SK-N-SH treated with all-trans-retinoic acid at 6 μM for 48 hours (cell line): Measurements from ENCODE around the gene ZNF682.
"Not testable (repeated sequence)": the region's sequence is repeated elsewhere in the genome, so short reads cannot be mapped to it uniquely, and the experiment has no call there.

Source experiments
- ATAC-seq: fragments of 200-7000 bp; cut with Tn5 transposase; 3 replicates; pipeline ENCODE4 v1.9.1; 2020; ENCODE audit warnings: mild to moderate bottlenecking, moderate library complexity
- ARNTL ChIP-seq: fragments of 450-650 bp; formaldehyde crosslinking; IDR thresholded peaks from 2 replicates; pipeline ENCODE4 v1.5.0; 2020; ENCODE audit warnings: low read depth, mild to moderate bottlenecking, moderate library complexity, borderline replicate concordance
- BACH2 ChIP-seq: fragments of 250-450 bp; sonication (Bioruptor Pico); IDR thresholded peaks from 2 replicates; pipeline ENCODE4 v1.9.0; 2021; ENCODE audit warnings: mild to moderate bottlenecking, borderline replicate concordance
- CREB5 ChIP-seq: fragments of 250-450 bp; sonication (Bioruptor Pico); IDR thresholded peaks from 2 replicates; pipeline ENCODE4 v1.5.1; 2020; ENCODE audit warnings: low read depth, mild to moderate bottlenecking, moderate library complexity
- CSRNP3 ChIP-seq: fragments of 250-450 bp; sonication (Bioruptor Pico); IDR thresholded peaks from 2 replicates; pipeline ENCODE4 v1.5.1; 2021; ENCODE audit warnings: mild to moderate bottlenecking, moderate library complexity
- ESRRG ChIP-seq: fragments of 250-450 bp; sonication (Bioruptor Pico); IDR thresholded peaks from 2 replicates; pipeline ENCODE4 v1.6.1; 2021; ENCODE audit warnings: mild to moderate bottlenecking
- GLIS3 ChIP-seq: fragments of 250-450 bp; sonication (Bioruptor Pico); IDR thresholded peaks from 2 replicates; pipeline ENCODE4 v1.5.0; 2020; ENCODE audit warnings: mild to moderate bottlenecking, moderate library complexity
- OSR1 ChIP-seq: fragments of 250-450 bp; sonication (Bioruptor Pico); IDR thresholded peaks from 2 replicates; pipeline ENCODE4 v1.8.0; 2022; ENCODE audit warnings: moderate library complexity, mild to moderate bottlenecking, inconsistent platforms
- PATZ1 ChIP-seq: fragments of 250-450 bp; sonication (Bioruptor Pico); IDR thresholded peaks from 2 replicates; pipeline ENCODE4 v1.8.0; 2020; ENCODE audit warnings: mild to moderate bottlenecking, moderate library complexity, borderline replicate concordance
- POU6F1 ChIP-seq: fragments of 250-450 bp; sonication (Bioruptor Pico); IDR thresholded peaks from 2 replicates; pipeline ENCODE4 v1.8.0; 2021; ENCODE audit warnings: low read depth, mild to moderate bottlenecking, moderate library complexity, borderline replicate concordance
- PPARA ChIP-seq: fragments of 250-450 bp; sonication (Bioruptor Pico); IDR thresholded peaks from 2 replicates; pipeline ENCODE4 v1.5.0; 2020; ENCODE audit warnings: mild to moderate bottlenecking, borderline replicate concordance
- RARB ChIP-seq: fragments of 250-450 bp; sonication (Bioruptor Pico); IDR thresholded peaks from 2 replicates; pipeline ENCODE4 v1.8.0; 2021; ENCODE audit warnings: mild to moderate bottlenecking, moderate library complexity
- SNAI2 ChIP-seq: fragments of 250-450 bp; sonication (Bioruptor Pico); IDR thresholded peaks from 2 replicates; pipeline ENCODE4 v1.5.0; 2020; ENCODE audit warnings: mild to moderate bottlenecking, moderate library complexity
- TOX ChIP-seq: fragments of 250-450 bp; sonication (Bioruptor Pico); IDR thresholded peaks from 2 replicates; pipeline ENCODE4 v1.8.0; 2021; ENCODE audit warnings: mild to moderate bottlenecking, moderate library complexity, borderline replicate concordance
- TSHZ2 ChIP-seq: fragments of 250-450 bp; sonication (Bioruptor Pico); IDR thresholded peaks from 2 replicates; pipeline ENCODE4 v1.5.0; 2020; ENCODE audit warnings: mild to moderate bottlenecking, moderate library complexity
- ZFP3 ChIP-seq: fragments of 250-450 bp; sonication (Bioruptor Pico); IDR thresholded peaks from 2 replicates; pipeline ENCODE4 v1.5.0; 2020; ENCODE audit warnings: mild to moderate bottlenecking, moderate library complexity
- ZNF70 ChIP-seq: fragments of 450-650 bp; formaldehyde crosslinking; IDR thresholded peaks from 2 replicates; pipeline ENCODE4 v1.5.0; 2020; ENCODE audit warnings: mild to moderate bottlenecking, moderate library complexity
- ZNF8 ChIP-seq: fragments of 450-650 bp; formaldehyde crosslinking; IDR thresholded peaks from 2 replicates; pipeline ENCODE4 v1.5.0; 2020; ENCODE audit warnings: mild to moderate bottlenecking, moderate library complexity

The ZNF682 gene

GRCh38 chr19:20066861-20067260, 27.6 kb upstream of the ZNF682 start:
- no peak for ATAC-seq
- no peak for TF ChIP-seq ARNTL (CRISPR knock-in tag)
- TF ChIP-seq CSRNP3 (CRISPR knock-in tag): no peak
- TF ChIP-seq TSHZ2 (CRISPR knock-in tag): no peak
- no peak for TF ChIP-seq ESRRG (CRISPR knock-in tag)
- TF ChIP-seq GLIS3 (CRISPR knock-in tag): no peak
- TF ChIP-seq ZNF70 (CRISPR knock-in tag): no peak
- no peak for TF ChIP-seq POU6F1
- TF ChIP-seq PPARA: no peak
- no peak for TF ChIP-seq OSR1
- TF ChIP-seq TOX (CRISPR knock-in tag): no peak
- TF ChIP-seq CREB5 (CRISPR knock-in tag): no peak
- no peak for TF ChIP-seq ZFP3 (CRISPR knock-in tag)
- TF ChIP-seq PATZ1: no peak

- TF ChIP-seq ZFP3 (CRISPR knock-in tag) (no peak), PPARA (no peak), ZNF70 (CRISPR knock-in tag) (no peak), OSR1 (no peak), BACH2 (CRISPR knock-in tag) (no peak), TOX (CRISPR knock-in tag) (no peak), ZNF8 (CRISPR knock-in tag) (no peak), SNAI2 (CRISPR knock-in tag) (no peak), PATZ1 (no peak), RARB (CRISPR knock-in tag) (no peak), CREB5 (CRISPR knock-in tag) (no peak), ARNTL (CRISPR knock-in tag) (no peak), POU6F1 (no peak)
Measured at GRCh38 chr19:20060282-20060681, 21.0 kb upstream of the ZNF682 start.

GRCh38 chr19:20058738-20059137, 19.4 kb upstream of the ZNF682 start:
- not testable (repeated sequence) for ATAC-seq

More at GRCh38 chr19:20060282-20060681, 21.0 kb upstream of the ZNF682 start:
- no peak for ATAC-seq
